NCI-H82 treated with DMSO at 0.1 percent for 48 hours (cell line): Measurements from ENCODE around the gene IGFN1.

Source experiments
- DNase-seq: peaks from one replicate; lab custom pipeline; 2025; ENCODE audit not compliant: unreplicated experiment; lab: John Stamatoyannopoulos, UW

IGFN1 gene

GRCh38 chr1:201190624-201191051, at the start of gene IGFN1:
TSS of gene IGFN1 (plus strand) at chr1:201190824. CDS start at chr1:201193294, 2,470 bp downstream.
- DNase-seq: no peak

- no peak for DNase-seq
Observed at GRCh38 chr1:201140941-201141260, 49.7 kb upstream of the IGFN1 start.

- no peak for DNase-seq
Observed at GRCh38 chr1:201141418-201141817, 49.2 kb upstream of the IGFN1 start.

GRCh38 chr1:201142011-201142848, 48.4 kb upstream of the IGFN1 start:
- no peak for DNase-seq

DNA sequence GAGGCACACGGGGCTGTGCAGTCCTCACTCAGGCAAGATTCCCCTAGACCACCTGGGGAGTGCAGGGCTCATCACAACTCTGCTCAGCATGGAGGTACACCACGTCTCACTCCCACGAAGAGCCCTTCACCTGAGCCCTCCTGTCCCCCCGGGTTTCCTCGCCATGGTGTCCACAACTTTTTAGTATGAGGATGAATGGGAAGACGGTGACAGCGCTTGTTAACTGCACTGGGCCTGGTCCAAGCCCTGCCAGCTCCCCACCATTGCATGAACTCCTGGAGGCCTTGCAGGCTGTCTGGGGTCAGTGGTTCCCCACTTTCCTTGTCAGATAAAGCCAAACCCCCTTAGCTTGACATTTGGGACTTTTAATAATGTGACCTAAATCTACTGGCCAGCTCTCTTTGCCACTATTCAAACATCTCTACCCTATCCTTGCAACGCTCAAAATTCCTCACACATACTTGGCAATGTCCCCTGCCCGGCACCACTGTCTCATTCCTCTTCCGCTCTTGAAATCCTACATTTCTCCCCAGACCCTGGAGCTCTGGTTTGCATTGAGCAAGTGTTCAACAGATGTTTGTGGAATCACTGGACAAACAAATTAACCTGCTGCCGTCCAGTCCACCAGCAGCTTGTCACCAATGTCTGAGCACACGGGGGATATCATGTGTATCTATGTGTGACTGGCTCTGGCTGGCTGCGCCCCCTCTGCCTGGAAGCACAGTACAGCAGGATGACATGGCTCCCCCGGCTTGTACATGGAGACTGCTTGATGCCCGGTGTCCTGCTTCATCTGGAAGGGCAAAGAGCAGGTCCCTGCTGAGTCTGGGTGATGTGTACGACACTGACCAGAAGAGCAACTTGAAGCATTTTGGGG, 47.5 kb upstream of the IGFN1 start:
- no peak for DNase-seq

DNA sequence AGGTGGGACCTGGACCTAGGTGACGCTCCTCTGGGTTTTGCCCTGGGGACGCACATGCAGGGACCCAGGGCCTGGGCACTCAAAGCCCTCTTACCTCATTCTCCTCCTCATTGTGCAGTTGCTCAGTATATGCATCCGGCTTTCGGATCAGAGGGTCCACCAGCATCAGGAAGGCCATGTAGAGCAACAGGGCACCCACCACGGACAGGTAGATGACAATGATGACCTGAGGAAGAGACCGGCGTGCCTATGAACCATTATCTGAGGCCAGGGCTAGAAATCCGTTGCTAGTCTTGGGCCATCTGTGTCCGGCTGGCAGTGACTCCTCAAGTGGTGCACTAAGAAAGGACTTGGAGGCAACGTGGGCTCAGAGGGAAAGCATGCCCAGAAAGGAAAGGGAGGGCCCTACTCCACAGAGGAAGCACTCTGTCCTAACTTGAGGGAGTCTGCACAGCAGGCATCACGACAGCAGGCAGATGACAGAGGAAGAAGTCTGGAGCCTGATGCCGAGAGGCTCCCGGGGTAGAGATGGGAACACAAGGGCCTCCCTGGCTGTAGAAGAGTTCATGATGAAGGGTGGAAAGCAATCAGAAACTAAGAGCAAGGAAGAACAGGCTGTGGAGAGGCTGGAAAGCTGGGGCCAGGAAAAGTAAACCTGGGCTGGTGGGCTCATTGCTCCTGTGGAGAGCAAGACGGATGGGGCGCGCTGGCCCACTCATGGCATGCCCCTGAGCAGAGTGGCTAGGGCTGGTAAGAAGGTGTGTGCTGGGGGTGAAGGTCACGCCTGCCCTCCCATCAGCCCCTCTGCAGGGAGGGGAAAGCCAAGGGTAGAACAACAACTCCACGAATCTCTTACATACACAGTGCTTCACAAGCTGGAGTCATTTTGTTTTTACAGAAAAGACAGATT, 46.6 kb upstream of the IGFN1 start:
- no peak for DNase-seq

DNA sequence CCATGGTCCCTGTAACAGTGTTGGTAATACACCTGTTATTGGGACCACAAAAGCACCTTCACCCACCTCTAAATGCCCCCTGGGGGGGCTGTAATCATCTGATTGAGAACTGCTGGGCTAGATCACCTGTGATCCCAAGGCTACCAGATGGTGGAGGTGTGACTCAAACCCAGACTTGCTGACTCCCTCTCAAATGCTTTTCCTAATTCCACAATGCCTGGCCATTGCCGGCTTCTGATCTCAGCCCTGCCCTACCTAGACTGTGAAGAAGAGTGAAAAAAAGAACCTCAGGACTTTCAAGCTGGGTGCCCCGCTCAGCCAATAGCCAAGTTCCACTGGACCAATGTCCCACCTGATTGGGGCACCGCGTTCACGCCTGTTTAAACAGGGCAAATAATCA, 45.9 kb upstream of the IGFN1 start:
- DNase-seq: no peak

DNA sequence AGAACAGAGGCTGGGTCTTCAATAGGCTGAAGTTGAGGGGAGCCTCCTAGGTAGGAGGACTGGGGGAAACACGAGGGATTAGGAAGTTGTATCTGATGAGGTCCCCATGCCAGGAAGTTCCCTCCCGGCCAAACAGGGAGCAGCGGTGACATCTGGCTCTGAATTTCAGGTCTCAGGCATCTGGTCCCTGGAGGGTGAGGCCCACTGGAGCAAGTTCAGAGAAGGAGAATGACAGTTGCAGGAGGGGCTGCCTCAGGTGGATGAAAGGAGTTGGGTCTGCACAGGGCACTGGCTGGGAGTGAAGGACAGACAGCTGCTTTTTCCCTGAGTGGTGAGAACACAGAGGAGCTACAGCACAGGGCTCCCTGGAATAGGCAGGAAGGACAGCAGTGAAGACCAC, 45.5 kb upstream of the IGFN1 start:
- DNase-seq: no peak

DNA sequence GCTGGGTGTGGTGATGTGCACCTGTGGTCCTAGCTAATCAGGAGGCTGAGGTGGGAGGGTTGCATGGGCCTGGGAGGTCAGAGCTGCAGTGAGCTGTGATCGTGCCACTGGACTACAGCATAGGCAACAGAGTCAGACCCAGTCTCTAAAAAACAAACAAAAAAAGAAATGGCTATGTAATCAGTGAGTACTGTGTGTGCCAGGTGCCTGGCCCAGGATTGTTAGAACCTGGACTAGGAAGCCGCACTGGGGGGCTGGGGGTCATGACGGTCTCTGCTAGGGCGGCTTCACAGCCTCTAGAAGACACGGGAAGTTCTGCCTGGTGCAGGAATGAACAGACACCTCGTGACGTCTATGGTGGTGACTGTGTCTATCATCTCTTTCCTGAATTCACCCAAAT, 44.8 kb upstream of the IGFN1 start:
- DNase-seq: no peak

DNA sequence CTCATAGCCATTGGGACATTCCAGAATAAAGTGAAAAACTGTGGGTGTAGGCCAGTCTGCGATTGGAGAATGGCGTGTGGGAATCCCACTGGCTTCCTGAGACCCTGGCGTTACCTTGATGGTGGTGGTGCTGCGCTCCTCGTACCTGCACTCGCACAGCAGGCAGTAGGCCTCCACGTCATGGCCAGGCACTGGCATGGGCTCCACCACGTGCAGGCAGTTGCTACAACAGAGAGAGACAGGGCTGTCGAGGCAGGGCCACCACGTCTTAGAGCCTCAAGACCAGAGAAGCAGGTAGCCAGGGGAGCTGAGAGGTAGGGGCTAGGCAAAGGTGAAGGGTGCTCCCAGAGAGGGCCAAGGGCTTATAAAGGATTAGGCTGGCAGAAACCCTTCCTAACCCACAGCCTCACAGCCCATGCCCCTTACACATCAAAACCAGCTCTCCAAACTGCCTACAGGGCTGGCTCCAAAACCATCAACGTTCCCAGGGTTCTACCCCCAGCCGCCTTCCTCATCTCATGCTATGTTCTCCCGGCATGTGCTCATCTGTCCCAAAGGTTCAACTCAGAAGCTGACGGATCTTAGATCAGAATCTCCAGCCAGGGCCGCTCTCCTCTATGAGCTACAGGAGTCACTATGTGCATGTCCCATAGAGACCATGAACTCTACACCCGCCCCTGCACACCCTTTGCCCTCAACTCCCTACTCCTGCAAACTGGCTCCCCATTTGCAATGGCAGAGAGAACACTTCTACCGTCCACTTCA, 43.8 kb upstream of the IGFN1 start:
- DNase-seq: no peak

- no peak for DNase-seq
Observed at GRCh38 chr1:201147396-201148015, 43.1 kb upstream of the IGFN1 start.

DNA sequence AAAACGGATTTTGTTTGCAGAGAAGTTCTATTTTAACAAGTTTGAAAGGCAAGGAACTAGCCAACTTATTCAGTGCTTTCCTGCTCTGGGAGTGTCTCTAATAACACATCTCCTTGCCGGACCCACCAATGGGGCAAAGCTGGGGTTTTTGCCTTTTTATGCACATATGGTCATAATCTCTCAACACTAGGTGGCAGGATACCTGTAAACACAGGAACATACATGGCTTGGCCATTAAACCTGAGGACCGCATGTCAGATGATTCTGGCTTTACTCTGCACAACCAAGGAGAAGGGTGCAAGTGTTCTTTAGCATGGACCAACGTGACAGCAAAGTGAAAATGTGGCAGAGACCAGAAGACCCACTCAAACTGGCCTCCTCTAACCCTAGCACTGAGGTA, 41.2 kb upstream of the IGFN1 start:
- DNase-seq: peak; percentile 27

- no peak for DNase-seq
Observed at GRCh38 chr1:201153474-201154388, 36.9 kb upstream of the IGFN1 start.

- peak; percentile 96 for DNase-seq
Observed at GRCh38 chr1:201154389-201155165, 36.0 kb upstream of the IGFN1 start, which contains the start of gene TMEM9. TSS of gene TMEM9 (minus strand) at chr1:201154474. CDS start at chr1:201153923, 551 bp downstream.

- no peak for DNase-seq
Observed at GRCh38 chr1:201155354-201155753, 35.3 kb upstream of the IGFN1 start.

GRCh38 chr1:201156346-201156745, 34.3 kb upstream of the IGFN1 start:
- no peak for DNase-seq

DNA sequence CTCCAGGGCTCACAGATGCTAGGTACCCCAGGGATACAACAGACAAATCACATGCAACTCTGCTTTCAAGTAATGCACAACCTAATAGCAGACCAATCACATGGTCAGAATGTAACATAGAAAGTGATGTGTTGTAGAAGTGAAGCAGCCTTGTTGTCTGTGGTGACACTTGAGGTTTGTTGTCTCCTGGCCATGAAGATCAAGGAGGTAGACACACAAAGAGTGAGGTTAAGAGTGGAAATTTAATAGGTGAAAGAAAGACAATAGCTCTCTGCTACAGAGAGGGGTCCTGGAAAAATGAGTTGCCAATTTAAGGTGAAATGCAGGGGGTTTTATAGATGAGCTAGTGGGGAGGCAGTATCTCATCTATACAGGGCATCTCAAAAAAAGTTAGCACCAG, 33.8 kb upstream of the IGFN1 start:
- no peak for DNase-seq

DNA sequence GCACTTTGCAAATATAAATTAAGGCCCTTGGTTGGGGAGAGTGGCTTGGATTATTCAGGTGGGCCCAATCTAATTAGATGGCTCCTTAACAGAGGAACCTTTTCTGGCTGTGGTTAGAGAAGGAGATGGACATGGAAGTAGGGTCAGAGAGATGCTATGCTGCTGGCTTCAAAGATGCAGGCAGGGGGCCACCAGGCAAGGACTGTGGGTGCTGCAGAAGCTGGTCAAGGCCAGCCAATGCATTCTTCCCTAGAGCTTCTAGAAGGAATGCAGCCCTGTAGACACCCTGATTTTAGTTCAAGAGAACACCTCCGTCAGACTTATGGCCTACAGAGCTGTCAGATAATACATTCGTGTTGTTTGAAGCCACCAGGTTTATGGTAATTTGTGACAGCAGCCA, 32.7 kb upstream of the IGFN1 start:
- no peak for DNase-seq
